Stimulated activated CD4-positive, alpha-beta T cell treated with anti-CD3 and anti-CD28 coated beads, Interleukin-1b, Interleukin-23, amount 100 ng/mL, for 48 hours (primary cell): ENCODE data around the gene HMX2.

Experiments used
- DNase-seq: peaks from one replicate; pipeline ENCODE4 v3.0.0-alpha.2; 2020

Gene HMX2

GRCh38 chr10:123147635-123148413, at the start of gene HMX2:
TSS of gene HMX2 (plus strand) at chr10:123148136. CDS start at chr10:123148379, 243 bp downstream.
- no peak for DNase-seq

DNA sequence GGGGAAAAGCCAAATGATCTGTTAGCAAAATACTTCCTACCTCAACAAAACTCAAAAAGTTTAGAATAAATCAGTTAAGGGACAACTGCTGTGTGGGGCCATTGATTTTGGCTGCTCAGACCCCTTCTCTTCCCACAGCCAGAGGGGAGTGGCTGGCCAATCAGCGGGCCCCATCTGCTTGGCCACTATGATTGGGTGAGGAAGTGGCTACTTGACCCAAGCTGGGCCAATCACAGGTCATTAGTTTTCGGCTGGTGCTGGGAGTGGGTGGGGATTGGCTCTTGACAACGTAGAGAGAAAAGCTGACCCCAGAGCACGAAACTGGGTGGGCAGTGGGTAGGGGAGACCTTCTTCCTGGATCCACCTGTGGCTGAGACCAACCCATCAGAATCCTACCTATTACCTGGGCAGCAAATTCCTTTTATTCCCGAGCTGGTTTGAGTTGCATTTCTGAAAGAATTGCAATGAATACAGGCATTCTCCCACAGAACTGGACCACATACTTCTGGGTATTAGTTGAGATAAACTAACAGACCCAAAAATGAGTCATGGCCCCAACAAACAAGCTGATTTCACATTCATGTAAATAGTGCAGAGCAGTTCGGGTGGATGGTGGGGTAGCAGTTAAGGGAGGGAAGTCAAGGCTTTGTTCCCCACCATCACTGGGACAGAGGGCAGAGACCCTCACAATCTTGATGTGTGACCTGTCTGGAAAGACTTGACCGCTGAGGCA, 47.7 kb upstream of the HMX2 start:
- no peak for DNase-seq

- no peak for DNase-seq
Measured at GRCh38 chr10:123101872-123102271, 46.1 kb upstream of the HMX2 start.

GRCh38 chr10:123102673-123103072, 45.3 kb upstream of the HMX2 start:
- DNase-seq, result no peak

DNA sequence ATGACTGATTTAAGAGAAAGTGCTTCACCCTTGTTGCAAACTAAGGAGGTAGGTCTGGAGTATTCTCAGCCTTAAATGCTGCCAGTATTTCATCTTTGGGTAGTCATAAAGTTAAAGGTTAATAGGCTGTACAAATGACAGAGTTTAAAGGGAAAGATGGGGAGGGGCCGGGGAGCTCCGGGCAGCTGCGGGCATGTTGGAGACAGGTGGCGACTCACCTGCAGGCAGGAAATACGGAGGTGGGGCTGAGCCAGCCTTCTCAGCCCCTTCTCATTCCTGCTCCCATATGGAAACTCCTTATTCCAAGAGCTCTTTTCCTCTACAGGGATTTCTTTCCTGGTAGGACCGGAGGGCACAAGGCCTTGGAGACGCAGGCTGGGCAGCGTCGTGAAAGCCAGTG, 44.0 kb upstream of the HMX2 start:
- DNase-seq, result no peak

DNA sequence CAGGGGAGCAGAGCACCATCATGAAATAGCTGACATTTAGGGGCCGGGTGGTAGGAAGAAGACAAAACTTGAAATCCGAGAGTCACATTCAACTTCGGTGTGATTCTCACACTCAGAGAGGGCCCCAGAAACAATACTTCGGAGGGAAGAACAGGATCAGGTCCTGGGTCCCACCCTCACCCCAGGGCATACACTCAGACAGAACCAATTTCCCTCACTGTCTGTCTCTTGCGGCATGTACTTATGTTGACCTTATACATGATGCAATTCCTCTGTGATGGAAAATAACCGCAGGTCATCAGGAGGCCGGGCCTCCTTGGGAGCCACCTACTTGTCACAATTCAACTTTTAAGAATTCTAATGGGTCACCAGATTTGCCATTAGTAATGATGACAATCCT, 38.5 kb upstream of the HMX2 start:
- no peak for DNase-seq

GRCh38 chr10:123117644-123118417, 30.1 kb upstream of the HMX2 start:
- no peak for DNase-seq

GRCh38 chr10:123119081-123119480, 28.9 kb upstream of the HMX2 start:
- no peak for DNase-seq

- no peak for DNase-seq
Measured at GRCh38 chr10:123126246-123126645, 21.7 kb upstream of the HMX2 start.

GRCh38 chr10:123129618-123130271, 18.2 kb upstream of the HMX2 start:
- no peak for DNase-seq

DNA sequence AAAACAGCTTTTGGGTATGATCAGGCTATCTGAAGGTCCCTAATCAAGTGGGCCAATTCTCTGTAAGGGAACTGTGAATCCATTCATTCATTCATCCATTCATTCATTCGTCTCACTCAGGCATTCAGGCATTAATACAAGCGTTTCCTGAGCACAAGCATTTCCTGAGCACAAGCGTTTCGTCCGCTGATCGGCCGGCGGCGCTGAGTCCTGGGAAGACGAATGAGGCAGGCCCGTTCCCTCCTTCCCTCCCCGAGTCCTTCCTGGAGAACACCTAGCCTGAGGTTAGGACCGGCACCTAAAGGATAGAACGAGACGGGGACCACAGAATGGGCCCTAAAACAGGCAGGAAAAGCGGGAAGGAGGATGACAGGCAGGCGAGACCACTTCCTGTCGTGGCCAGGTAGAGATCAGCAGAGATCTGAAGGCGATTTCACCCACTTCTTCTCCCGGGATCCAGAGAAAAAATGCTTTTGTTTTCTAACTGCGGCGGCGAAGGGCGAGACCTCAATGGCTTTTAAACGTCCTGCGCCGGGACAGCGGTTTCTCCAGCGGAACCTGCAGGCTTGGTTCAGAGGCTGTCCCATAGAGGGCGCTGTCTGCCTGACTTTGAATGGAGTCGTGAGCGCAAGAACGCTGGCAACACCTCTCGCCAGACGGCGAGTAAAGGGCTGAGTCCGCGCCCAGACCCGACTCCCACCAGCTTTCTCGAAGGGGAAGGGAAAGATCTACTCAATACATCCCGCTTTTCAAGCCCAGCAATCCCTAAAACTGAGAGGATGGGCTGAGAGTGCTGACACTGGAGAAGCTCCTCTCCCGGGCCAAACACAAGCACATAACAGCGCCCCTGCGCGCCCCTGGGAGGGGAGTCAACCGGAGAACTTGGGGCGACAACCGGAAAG, 15.1 kb upstream of the HMX2 start:
- DNase-seq, result peak; percentile 86

GRCh38 chr10:123133541-123134342, 14.2 kb upstream of the HMX2 start:
- DNase-seq, result no peak

DNA sequence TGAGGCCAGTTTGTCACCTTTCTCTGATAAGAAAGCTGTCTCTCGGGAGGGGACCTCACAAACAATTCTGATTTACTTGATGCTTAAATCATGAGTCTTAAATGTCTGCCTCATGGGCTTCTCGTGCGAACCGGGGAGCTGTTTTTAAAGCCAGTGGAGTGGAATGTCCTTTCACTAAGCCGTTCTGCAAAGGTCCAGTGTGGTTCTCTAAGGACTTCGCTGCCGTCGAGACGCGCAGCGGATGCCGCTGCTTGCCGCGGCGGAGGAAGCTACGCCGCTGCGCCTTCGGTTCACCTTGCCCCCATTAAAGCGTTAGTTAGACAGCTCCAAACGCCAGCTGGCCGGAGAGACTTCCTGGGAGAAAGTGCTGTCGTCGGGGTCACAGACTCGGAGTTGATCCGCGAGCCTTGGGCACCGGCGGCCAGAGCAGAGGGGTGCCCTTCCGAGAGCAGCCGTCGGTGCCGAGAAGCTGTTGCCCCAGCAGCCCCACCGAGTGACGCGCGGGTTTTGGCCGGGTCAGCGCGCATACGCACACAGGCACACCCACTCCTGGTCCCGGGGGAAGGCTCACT, 13.5 kb upstream of the HMX2 start:
- DNase-seq, result no peak

- no peak for DNase-seq
Measured at GRCh38 chr10:123134915-123135414, 13.0 kb upstream of the HMX2 start.

GRCh38 chr10:123135415-123136141, 12.4 kb upstream of the HMX2 start, which contains the start of gene HMX3:
TSS of gene HMX3 (plus strand) at chr10:123135970. CDS start at chr10:123136051, 81 bp downstream.
- DNase-seq, result no peak

- DNase-seq, result no peak
Measured at GRCh38 chr10:123136221-123136805, 11.6 kb upstream of the HMX2 start.

- DNase-seq, result no peak
Measured at GRCh38 chr10:123136806-123137642, 10.9 kb upstream of the HMX2 start.

DNA sequence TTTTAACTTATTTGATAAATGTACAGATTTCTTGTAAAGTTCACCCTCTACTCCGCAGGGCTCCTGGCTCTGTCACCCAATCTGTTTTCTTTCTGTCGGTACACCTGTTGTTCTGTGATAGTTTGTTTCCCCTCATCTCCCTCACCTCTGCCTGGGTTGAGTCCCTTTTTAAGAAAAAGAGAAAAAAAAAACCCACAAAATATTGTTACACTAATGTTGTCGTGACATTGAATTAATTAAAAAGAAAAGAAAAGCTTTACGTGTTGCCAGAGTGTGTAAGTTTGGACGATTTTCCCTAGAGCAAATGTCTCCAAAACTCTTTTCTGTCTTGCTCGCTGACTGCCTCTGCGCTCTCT, 8.8 kb upstream of the HMX2 start:
- no peak for DNase-seq
